ENCODE data around the gene BIVM. TPM values are rescaled to one million over a fixed set of nuclear protein-coding genes. Genes with fewer than 3 reads are reported as not detected.

The BIVM gene
- polyA plus RNA-seq, 2 of the 4 experiments (the other 2 are of a cell fraction): 7.4 to 14.7 TPM

- TF ChIP-seq, protein P1, sequence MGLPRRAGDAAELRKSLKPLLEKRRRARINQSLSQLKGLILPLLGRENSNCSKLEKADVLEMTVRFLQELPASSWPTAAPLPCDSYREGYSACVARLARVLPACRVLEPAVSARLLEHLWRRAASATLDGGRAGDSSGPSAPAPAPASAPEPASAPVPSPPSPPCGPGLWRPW (IDR thresholded peaks at IDR 0.05): no peak
- no peak for TF ChIP-seq TFCP2L1 (CRISPR knock-in tag; IDR thresholded peaks at IDR 0.05)
Measured at GRCh38 chr13:102825921-102826706, 27.2 kb downstream of the BIVM start (continued).

GRCh38 chr13:102830646-102831045 is 31.7 kb downstream of the BIVM start:
- no peak for DNase-seq (ENCODE audit: low read depth in 1 of 2, low spot score in 1 of 2)
- Histone ChIP-seq H3K4me2 (no peak overlapping the region), H3K4me3 (no peak overlapping the region), H3K4me1 (0 out of 3 replicates have a peak, but pooled peaks cover 4% of the 10 kb centered on the region), H3K9me3 (no peaks in the 10 kb centered on the region), H3K27ac (no peak overlapping the region)
- ChIA-PET POLR2A (interaction anchor here (1.9 kb wide), 1 partner anchor 15 kb away, joined by 5 read pairs; the partner anchor contains the start of gene ERCC5), CTCF (interaction anchor here (1.4 kb wide), 1 partner anchor 17 kb away, joined by 4 read pairs; no protein-coding TSS in a partner anchor)
- no peak for FAIRE-seq
- TF ChIP-seq ESRRA (IDR thresholded peaks at IDR 0.05; ENCODE audit: borderline replicate concordance, low read length): no peak
- TF ChIP-seq KDM1A (IDR thresholded peaks at IDR 0.05; ENCODE audit: low read depth): no peak
- no peak for TF ChIP-seq RARB (CRISPR knock-in tag; IDR thresholded peaks at IDR 0.05)
- no peak for TF ChIP-seq ZC3H11A (IDR thresholded peaks at IDR 0.05)
- no peak for TF ChIP-seq CBX8 (IDR thresholded peaks at IDR 0.05)
- ATAC-seq: no peak
- WGBS (ENCODE audit: missing lambda C conversion rate): 36% methylated on average over 4 of the region's 4 CpGs

GRCh38 chr13:102836471-102836870 is 37.6 kb downstream of the BIVM start:
- no peak for TF ChIP-seq MAX (IDR thresholded peaks at IDR 0.05)
- no peak for TF ChIP-seq FOXS1 (CRISPR knock-in tag; IDR thresholded peaks at IDR 0.05)
- no peak for TF ChIP-seq CTCF (IDR thresholded peaks at IDR 0.05)
- TF ChIP-seq RFX5 (IDR thresholded peaks at IDR 0.05): no peak
- no peak for TF ChIP-seq NFE2L2 (conservative IDR thresholded peaks at IDR 0.05; ENCODE audit: low read length)
- H3K9me3 ChIP-seq: no peaks in the 10 kb centered on the region
- POLR2A ChIA-PET: interaction anchor here (1.2 kb wide), 1 partner anchor 9 kb away, joined by 4 read pairs; the partner anchor contains the start of gene ERCC5
- no peak overlapping the region for H3K4me3 ChIP-seq
- CTCF ChIA-PET: interaction anchor here (1.7 kb wide), 1 partner anchor 245 kb away, joined by 3 read pairs; no protein-coding TSS in a partner anchor
- ATAC-seq: no peak
- no peak for DNase-seq (ENCODE audit: low read depth in 1 of 2, low spot score in 1 of 2)
- no peak overlapping the region for H3K27ac ChIP-seq
- no peak for FAIRE-seq
- no peak overlapping the region for H3K4me2 ChIP-seq
- H3K4me1 ChIP-seq: no peaks in the 10 kb centered on the region
- 95% methylated on average over 4 of the region's 4 CpGs for WGBS (ENCODE audit: missing lambda C conversion rate)

- no peaks in the 10 kb centered on the region for H3K4me1 ChIP-seq
- CTCF ChIA-PET: no interaction called here
- H3K4me3 ChIP-seq: no peak overlapping the region
- DNase-seq (ENCODE audit: low read depth in 1 of 2, low spot score in 1 of 2): no peak
- no peak overlapping the region for H3K27ac ChIP-seq
- TF ChIP-seq HDAC2 (IDR thresholded peaks at IDR 0.05) (no peak), ESRRA (IDR thresholded peaks at IDR 0.05; ENCODE audit: borderline replicate concordance, low read length) (no peak), FOSB (CRISPR knock-in tag; IDR thresholded peaks at IDR 0.05) (no peak), RFX5 (IDR thresholded peaks at IDR 0.05) (no peak), RAD21 (conservative IDR thresholded peaks at IDR 0.05 in 1 of 2, IDR thresholded peaks at IDR 0.05 in 1 of 2) (no peak), FOXS1 (CRISPR knock-in tag; IDR thresholded peaks at IDR 0.05) (no peak), PHF8 (IDR thresholded peaks at IDR 0.05; ENCODE audit: borderline replicate concordance, low read depth) (no peak), ZNF302 (CRISPR knock-in tag; IDR thresholded peaks at IDR 0.05) (no peak), E2F6 (IDR thresholded peaks at IDR 0.05; ENCODE audit: borderline replicate concordance, low read depth) (no peak), CEBPB (IDR thresholded peaks at IDR 0.05) (no peak), HEYL (CRISPR knock-in tag; IDR thresholded peaks at IDR 0.05) (no peak)
- TF ChIP-seq, protein P1 (IDR thresholded peaks at IDR 0.05): no peak
- TF ChIP-seq, protein P2, sequence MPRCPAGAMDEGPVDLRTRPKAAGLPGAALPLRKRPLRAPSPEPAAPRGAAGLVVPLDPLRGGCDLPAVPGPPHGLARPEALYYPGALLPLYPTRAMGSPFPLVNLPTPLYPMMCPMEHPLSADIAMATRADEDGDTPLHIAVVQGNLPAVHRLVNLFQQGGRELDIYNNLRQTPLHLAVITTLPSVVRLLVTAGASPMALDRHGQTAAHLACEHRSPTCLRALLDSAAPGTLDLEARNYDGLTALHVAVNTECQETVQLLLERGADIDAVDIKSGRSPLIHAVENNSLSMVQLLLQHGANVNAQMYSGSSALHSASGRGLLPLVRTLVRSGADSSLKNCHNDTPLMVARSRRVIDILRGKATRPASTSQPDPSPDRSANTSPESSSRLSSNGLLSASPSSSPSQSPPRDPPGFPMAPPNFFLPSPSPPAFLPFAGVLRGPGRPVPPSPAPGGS (IDR thresholded peaks at IDR 0.05): no peak
- FAIRE-seq: no peak
- no peak for ATAC-seq
- H3K4me2 ChIP-seq: no peak overlapping the region
- H3K9me3 ChIP-seq: no peaks in the 10 kb centered on the region
- WGBS (ENCODE audit: missing lambda C conversion rate): 86% methylated on average over 1 of the region's 1 CpG
- POLR2A ChIA-PET: no interaction called here
Measured at GRCh38 chr13:102838273-102838672, 39.4 kb downstream of the BIVM start.

Data from A549 (cell line).